ENCODE data around the gene ITPR2.
"Not testable (repeated sequence)": the region's sequence is repeated elsewhere in the genome, so short reads cannot be mapped to it uniquely, and the experiment has no call there.

ITPR2 gene

GRCh38 chr12:26319511-26319910 lies 513.5 kb downstream of the ITPR2 start:
- DNase-seq = no peak

- DNase-seq = no peak
Measured at GRCh38 chr12:26318661-26319068, 514.3 kb downstream of the ITPR2 start.

GRCh38 chr12:26317942-26318575 lies 514.9 kb downstream of the ITPR2 start:
- DNase-seq = no peak

GRCh38 chr12:26314103-26314502 lies 518.9 kb downstream of the ITPR2 start:
- not testable (repeated sequence) for DNase-seq

GRCh38 chr12:26310489-26310888 lies 522.5 kb downstream of the ITPR2 start:
- not testable (repeated sequence) for DNase-seq

- DNase-seq = no peak
Measured at GRCh38 chr12:26309634-26310033, 523.4 kb downstream of the ITPR2 start.

GRCh38 chr12:26304273-26304672 lies 528.7 kb downstream of the ITPR2 start:
- DNase-seq = no peak

- no peak for DNase-seq
Measured at GRCh38 chr12:26303418-26303817, 529.6 kb downstream of the ITPR2 start.

GRCh38 chr12:26302776-26303175 lies 530.2 kb downstream of the ITPR2 start:
- DNase-seq = no peak

- DNase-seq = no peak
Measured at GRCh38 chr12:26299751-26300150, 533.2 kb downstream of the ITPR2 start.

- DNase-seq = no peak
Measured at GRCh38 chr12:26298785-26299621, 534.0 kb downstream of the ITPR2 start.

GRCh38 chr12:26297396-26298070 lies 535.5 kb downstream of the ITPR2 start:
- DNase-seq = no peak

GRCh38 chr12:26295001-26295400 lies 538.0 kb downstream of the ITPR2 start:
- DNase-seq = no peak

- DNase-seq = no peak
Measured at GRCh38 chr12:26293612-26294011, 539.4 kb downstream of the ITPR2 start.

GRCh38 chr12:26292596-26292995 lies 540.4 kb downstream of the ITPR2 start:
- DNase-seq = no peak

- DNase-seq = no peak
Measured at GRCh38 chr12:26290565-26290964, 542.4 kb downstream of the ITPR2 start.

- DNase-seq = no peak
Measured at GRCh38 chr12:26287671-26288381, 545.2 kb downstream of the ITPR2 start.

Measured in activated CD4-positive, alpha-beta T cell treated with anti-CD3 and anti-CD28 coated beads for 1 hour (primary cell).